Activated CD8-positive, alpha-beta memory T cell treated with anti-CD3 and anti-CD28 coated beads, Interleukin-2, amount 50 U/mL, for 24 hours (primary cell): Measurements from ENCODE around the gene NR4A1.
"Not testable (repeated sequence)": the region's sequence is repeated elsewhere in the genome, so short reads cannot be mapped to it uniquely, and the experiment has no call there.

Source experiments
- DNase-seq: peaks from one replicate; pipeline ENCODE4 v3.0.0-alpha.2; 2020; ENCODE audit errors: extremely low read depth

NR4A1 gene

DNA sequence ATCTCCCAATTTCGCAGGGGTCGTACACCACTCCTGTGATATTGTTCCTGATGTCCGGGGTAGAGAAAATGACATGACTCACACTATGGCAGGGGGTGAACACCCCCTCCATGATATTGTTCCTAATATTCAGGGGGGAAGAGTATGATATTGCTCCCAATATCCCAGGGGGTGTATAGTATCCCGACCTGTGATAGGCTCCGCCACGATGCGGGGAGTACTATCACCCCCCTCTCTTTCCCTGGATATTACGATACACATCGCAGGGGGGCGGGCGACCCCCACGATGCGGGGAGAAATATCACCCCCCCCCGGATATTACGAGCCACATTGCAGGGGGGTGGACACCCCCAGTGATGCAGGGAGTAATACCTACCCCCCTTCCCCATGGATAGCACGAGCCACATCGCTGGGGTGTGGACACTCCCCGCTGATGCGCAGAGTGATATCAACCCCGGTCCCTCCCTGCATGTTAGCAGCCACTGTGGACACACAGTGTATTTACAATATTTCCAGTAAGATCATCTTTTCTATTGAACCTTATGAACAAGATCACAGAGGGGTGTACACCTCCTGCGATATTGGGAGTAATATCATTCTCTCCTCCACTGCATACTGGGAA is 45.9 kb downstream of the NR4A1 start:
- no peak for DNase-seq

DNA sequence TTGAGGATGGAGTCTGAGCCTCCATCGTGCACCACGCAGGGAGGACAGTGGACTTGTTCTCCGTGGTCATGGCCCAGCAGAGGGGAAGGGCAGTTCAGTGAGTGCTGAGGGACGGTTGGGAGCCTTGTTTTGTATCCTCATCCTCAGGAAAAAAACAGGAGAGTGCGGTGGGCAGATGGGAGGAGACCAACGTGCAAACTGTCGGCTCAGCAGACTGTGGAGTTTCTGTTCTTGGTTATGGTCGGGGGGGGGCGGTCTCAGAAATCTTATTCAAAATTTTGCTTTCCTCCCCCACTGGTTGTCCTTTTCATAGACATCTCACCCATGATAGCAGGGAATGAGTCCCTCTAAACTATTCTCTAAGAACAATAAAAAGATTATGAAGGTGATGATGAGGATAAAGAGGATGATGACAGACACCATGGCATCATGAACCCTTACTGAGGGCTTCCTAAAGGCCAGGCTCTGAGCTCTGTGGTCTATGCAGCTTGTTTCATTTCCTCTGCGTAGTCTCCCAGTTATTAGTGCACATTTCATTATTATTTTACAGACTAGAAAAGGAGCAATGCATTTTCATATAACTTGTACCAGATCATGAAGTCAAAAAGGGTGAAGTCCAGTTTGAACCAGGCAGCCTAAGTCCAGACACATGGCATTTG is 53.3 kb downstream of the NR4A1 start:
- not testable (repeated sequence) for DNase-seq
